OCI-LY3 (cell line): ENCODE results near the gene ABCB8.

ENCODE experiments used
- EZH2phosphoT487 ChIP-seq: fragments of 200-600 bp; shearing (Covaris generic); IDR thresholded peaks from 2 replicates; pipeline ENCODE4 v1.6.1; 2018; ENCODE audit warnings: antibody characterized with exemption, mixed run types, low read depth
- TF ChIP-seq, protein P1 (sequence below): fragments of 200-600, 300-600 bp; sonication (generic); IDR thresholded peaks from 2 replicates; pipeline ENCODE4 v1.5.1; 2014; ENCODE audit warnings: antibody characterized with exemption, low read length, low read depth

- TF ChIP-seq, protein P1, sequence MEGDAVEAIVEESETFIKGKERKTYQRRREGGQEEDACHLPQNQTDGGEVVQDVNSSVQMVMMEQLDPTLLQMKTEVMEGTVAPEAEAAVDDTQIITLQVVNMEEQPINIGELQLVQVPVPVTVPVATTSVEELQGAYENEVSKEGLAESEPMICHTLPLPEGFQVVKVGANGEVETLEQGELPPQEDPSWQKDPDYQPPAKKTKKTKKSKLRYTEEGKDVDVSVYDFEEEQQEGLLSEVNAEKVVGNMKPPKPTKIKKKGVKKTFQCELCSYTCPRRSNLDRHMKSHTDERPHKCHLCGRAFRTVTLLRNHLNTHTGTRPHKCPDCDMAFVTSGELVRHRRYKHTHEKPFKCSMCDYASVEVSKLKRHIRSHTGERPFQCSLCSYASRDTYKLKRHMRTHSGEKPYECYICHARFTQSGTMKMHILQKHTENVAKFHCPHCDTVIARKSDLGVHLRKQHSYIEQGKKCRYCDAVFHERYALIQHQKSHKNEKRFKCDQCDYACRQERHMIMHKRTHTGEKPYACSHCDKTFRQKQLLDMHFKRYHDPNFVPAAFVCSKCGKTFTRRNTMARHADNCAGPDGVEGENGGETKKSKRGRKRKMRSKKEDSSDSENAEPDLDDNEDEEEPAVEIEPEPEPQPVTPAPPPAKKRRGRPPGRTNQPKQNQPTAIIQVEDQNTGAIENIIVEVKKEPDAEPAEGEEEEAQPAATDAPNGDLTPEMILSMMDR = no peak
- no peak for TF ChIP-seq EZH2phosphoT487
Measured at GRCh38 chr7:150993511-150993910, 34.7 kb upstream of the ABCB8 start.
